ENCODE data around the gene HCFC1. TPM values are rescaled to one million over a fixed set of nuclear protein-coding genes. Genes with fewer than 3 reads are reported as not detected.

HCFC1 gene
- total and polyA plus RNA-seq, 2 of the 8 experiments (the other 6 are each of a cell fraction or from before 2014, with no cell fraction given): 24.9 to 117 TPM

- TF ChIP-seq ATF2 (IDR thresholded peaks at IDR 0.05; ENCODE audit: low read length) (no peak), KDM5A (IDR thresholded peaks at IDR 0.05; ENCODE audit: low read length) (no peak), CHD2 (IDR thresholded peaks at IDR 0.05; ENCODE audit: low read length) (no peak), HDAC6 (IDR thresholded peaks at IDR 0.05; ENCODE audit: low read depth, low read length) (no peak), SIN3A (conservative IDR thresholded peaks at IDR 0.05 in 1 of 2, IDR thresholded peaks at IDR 0.05 in 1 of 2; ENCODE audit: low read depth in 1 of 2, low read length in 2 of 2) (no peak), RNF2 (IDR thresholded peaks at IDR 0.05; ENCODE audit: borderline replicate concordance, low read depth, low read length, missing control alignments, poor library complexity, severe bottlenecking) (no peak)
- TF ChIP-seq, protein P1, sequence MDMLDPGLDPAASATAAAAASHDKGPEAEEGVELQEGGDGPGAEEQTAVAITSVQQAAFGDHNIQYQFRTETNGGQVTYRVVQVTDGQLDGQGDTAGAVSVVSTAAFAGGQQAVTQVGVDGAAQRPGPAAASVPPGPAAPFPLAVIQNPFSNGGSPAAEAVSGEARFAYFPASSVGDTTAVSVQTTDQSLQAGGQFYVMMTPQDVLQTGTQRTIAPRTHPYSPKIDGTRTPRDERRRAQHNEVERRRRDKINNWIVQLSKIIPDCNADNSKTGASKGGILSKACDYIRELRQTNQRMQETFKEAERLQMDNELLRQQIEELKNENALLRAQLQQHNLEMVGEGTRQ (IDR thresholded peaks at IDR 0.05; ENCODE audit: low read length): no peak
Observed at GRCh38 chrX:153993079-153993478, 21.5 kb upstream of the HCFC1 start (continued).
